ENCODE data around the gene UPB1.

The UPB1 gene

GRCh38 chr22:24465566-24465965, 29.6 kb upstream of the UPB1 start:
- TF ChIP-seq, protein P1, sequence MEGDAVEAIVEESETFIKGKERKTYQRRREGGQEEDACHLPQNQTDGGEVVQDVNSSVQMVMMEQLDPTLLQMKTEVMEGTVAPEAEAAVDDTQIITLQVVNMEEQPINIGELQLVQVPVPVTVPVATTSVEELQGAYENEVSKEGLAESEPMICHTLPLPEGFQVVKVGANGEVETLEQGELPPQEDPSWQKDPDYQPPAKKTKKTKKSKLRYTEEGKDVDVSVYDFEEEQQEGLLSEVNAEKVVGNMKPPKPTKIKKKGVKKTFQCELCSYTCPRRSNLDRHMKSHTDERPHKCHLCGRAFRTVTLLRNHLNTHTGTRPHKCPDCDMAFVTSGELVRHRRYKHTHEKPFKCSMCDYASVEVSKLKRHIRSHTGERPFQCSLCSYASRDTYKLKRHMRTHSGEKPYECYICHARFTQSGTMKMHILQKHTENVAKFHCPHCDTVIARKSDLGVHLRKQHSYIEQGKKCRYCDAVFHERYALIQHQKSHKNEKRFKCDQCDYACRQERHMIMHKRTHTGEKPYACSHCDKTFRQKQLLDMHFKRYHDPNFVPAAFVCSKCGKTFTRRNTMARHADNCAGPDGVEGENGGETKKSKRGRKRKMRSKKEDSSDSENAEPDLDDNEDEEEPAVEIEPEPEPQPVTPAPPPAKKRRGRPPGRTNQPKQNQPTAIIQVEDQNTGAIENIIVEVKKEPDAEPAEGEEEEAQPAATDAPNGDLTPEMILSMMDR (IDR thresholded peaks at IDR 0.05; ENCODE audit: low read length, missing control alignments): no peak
- H3K4me3 ChIP-seq (replicated peaks; ENCODE audit: low read depth, low read length): no peak overlapping the region
- peak; percentile 81 for DNase-seq (ENCODE audit: low read depth)

- H3K4me3 ChIP-seq (replicated peaks; ENCODE audit: low read depth, low read length): no peak overlapping the region
- DNase-seq (ENCODE audit: low read depth): no peak
- TF ChIP-seq, protein P1 (IDR thresholded peaks at IDR 0.05; ENCODE audit: low read length, missing control alignments): no peak
Measured at GRCh38 chr22:24465975-24466374, 29.2 kb upstream of the UPB1 start.

DNA sequence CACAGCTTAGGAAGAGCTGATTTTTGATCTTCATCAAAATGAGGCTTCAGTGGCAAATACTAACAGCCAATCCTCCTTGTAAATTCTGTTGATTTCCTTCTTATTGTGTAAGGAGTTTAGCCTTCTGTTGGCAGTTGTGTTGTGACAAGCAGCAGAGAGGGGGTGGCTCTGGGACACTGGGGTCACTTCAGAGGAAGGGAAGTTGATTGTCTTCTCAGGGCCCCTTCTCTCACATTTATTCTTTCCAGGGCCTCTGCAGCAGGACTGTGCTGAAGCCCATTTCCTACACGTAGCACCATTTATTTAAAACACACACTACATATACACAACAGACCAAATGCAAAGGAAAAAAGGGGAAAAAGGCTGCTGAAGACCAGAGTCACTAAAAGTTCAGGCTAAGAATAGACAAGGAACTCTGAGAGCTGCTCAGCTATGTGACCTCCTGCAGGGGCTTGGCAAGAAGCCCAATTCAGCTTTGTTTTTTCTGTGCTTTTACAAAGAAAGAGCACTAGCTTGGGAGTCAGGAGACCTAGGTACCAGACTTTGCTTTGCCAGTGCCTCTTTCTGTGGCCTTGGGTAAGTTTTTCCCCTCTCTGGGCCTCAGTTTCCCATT, 28.3 kb upstream of the UPB1 start:
- H3K4me3 ChIP-seq (replicated peaks; ENCODE audit: low read depth, low read length): no peak overlapping the region

GRCh38 chr22:24467340-24467739, 27.8 kb upstream of the UPB1 start:
- no peak overlapping the region for H3K4me3 ChIP-seq (replicated peaks; ENCODE audit: low read depth, low read length)
- TF ChIP-seq, protein P1 (IDR thresholded peaks at IDR 0.05; ENCODE audit: low read length, missing control alignments): no peak
- DNase-seq (ENCODE audit: low read depth): no peak

More for the DNA sequence above, 28.3 kb upstream of the UPB1 start:
- TF ChIP-seq, protein P1 (IDR thresholded peaks at IDR 0.05; ENCODE audit: low read length, missing control alignments): no peak
- DNase-seq (ENCODE audit: low read depth): peak; percentile 83

DNA sequence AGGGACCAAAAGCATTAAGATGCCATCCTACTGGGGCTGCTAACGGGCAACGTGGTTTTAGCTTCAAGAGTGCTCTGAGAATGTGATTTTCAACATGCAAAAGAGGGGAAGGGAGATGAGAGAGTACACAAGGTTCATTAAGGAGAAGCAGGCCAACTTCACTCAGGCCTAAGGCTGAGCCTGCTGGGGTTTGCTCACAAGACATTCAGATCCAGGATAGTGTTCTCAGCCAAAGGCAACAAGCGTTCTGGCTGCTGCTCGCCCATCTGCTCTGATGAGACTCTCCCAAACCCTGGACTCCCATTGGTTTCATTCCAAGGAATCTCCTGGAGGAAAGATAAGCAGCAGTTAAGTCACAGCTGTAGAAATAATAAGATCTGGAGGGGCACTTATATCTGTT, 23.6 kb upstream of the UPB1 start:
- H3K4me3 ChIP-seq (replicated peaks; ENCODE audit: low read depth, low read length): no peak overlapping the region
- TF ChIP-seq, protein P1 (IDR thresholded peaks at IDR 0.05; ENCODE audit: low read length, missing control alignments): no peak
- DNase-seq (ENCODE audit: low read depth): peak; percentile 91

DNA sequence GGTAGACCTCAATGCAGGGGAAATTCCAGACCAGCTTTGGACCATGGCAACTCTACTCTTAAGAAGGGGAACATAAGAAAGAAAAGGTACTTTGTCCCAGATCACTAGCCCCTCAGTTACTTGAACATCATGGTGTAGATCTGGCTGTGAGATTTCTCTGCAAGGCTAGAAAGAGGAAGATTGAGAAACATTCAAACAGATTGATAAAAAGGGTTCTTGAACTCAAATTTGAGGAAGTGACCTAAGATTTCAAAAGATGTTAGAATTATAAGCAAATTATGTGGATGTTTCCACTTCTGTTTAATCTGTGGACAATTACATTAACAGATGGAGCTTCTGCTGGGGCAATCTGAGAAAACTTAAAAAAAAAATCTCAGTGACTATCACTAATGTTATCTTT, 21.8 kb upstream of the UPB1 start:
- no peak overlapping the region for H3K4me3 ChIP-seq (replicated peaks; ENCODE audit: low read depth, low read length)
- TF ChIP-seq, protein P1 (IDR thresholded peaks at IDR 0.05; ENCODE audit: low read length, missing control alignments): no peak
- DNase-seq (ENCODE audit: low read depth): no peak

GRCh38 chr22:24474221-24474620, 20.9 kb upstream of the UPB1 start:
- TF ChIP-seq, protein P1 (IDR thresholded peaks at IDR 0.05; ENCODE audit: low read length, missing control alignments): no peak
- H3K4me3 ChIP-seq (replicated peaks; ENCODE audit: low read depth, low read length): no peak overlapping the region
- DNase-seq (ENCODE audit: low read depth): peak; percentile 91
